ENCODE measurements around the gene PRELP. TPM values are rescaled to one million over a fixed set of nuclear protein-coding genes. Genes with fewer than 3 reads are reported as not detected.
"Not testable (repeated sequence)": the region's sequence is repeated elsewhere in the genome, so short reads cannot be mapped to it uniquely, and the experiment has no call there.

The PRELP gene
- total RNA-seq, 4 donors from 2014 or later = 16.1 to 65.0 (median 20.7) TPM

GRCh38 chr1:203465146-203465798 lies 10.3 kb upstream of the PRELP start:
- peak; percentile 70 to 87 for DNase-seq (ENCODE audit: low spot score in 2 of 2)
- TF ChIP-seq POLR2A (IDR thresholded peaks at IDR 0.05) (no peak), CTCF (IDR thresholded peaks at IDR 0.05) (no peak)
- WGBS, 2 donors = 60 to 63% methylated on average over 11 of the region's 11 CpGs
- no peak overlapping the region for H3K4me3 ChIP-seq (ENCODE audit: low read depth, poor library complexity, severe bottlenecking)
- intact Hi-C loops (cut with DNase I; ENCODE audit: low total_unique reads) = no loop called here

GRCh38 chr1:203465948-203466347 lies 9.7 kb upstream of the PRELP start:
- peak; percentile 82 to 93 for DNase-seq (ENCODE audit: low spot score in 2 of 2)
- H3K4me3 ChIP-seq (ENCODE audit: low read depth, poor library complexity, severe bottlenecking) = no peak overlapping the region
- TF ChIP-seq CTCF (IDR thresholded peaks at IDR 0.05) = no peak
- no peak for TF ChIP-seq POLR2A (IDR thresholded peaks at IDR 0.05)
- intact Hi-C loops (cut with DNase I; ENCODE audit: low total_unique reads) = no loop called here
- 28 to 32% methylated on average over 7 of the region's 7 CpGs for WGBS, 2 donors

- peak in 1 of 2 donors; percentile 84 for DNase-seq (ENCODE audit: low spot score in 2 of 2)
- intact Hi-C loops (cut with DNase I; ENCODE audit: low total_unique reads); H3K4me3 ChIP-seq (ENCODE audit: low read depth, poor library complexity, severe bottlenecking): not testable (repeated sequence)
- 65 to 71% methylated on average over 13 of the region's 13 CpGs for WGBS, 2 donors
Measured at GRCh38 chr1:203466906-203467549, 8.6 kb upstream of the PRELP start.

GRCh38 chr1:203467550-203467921 lies 8.1 kb upstream of the PRELP start:
- TF ChIP-seq CTCF (IDR thresholded peaks at IDR 0.05) (no peak), POLR2A (IDR thresholded peaks at IDR 0.05) (no peak)

GRCh38 chr1:203468326-203468725 lies 7.3 kb upstream of the PRELP start:
- no peak for DNase-seq (ENCODE audit: low spot score in 2 of 2)
- 100% methylated on average over 2 of the region's 2 CpGs for WGBS, 2 donors
- no peak for TF ChIP-seq POLR2A (IDR thresholded peaks at IDR 0.05)
- TF ChIP-seq CTCF (IDR thresholded peaks at IDR 0.05) = no peak
- intact Hi-C loops (cut with DNase I; ENCODE audit: low total_unique reads) = no loop called here
- H3K4me3 ChIP-seq (ENCODE audit: low read depth, poor library complexity, severe bottlenecking) = no peak overlapping the region

More at GRCh38 chr1:203467550-203467921, 8.1 kb upstream of the PRELP start:
- peak; percentile 84 to 96 for DNase-seq (ENCODE audit: low spot score in 2 of 2)
- intact Hi-C loops (cut with DNase I; ENCODE audit: low total_unique reads) = no loop called here
- H3K4me3 ChIP-seq (ENCODE audit: low read depth, poor library complexity, severe bottlenecking) = no peak overlapping the region
- WGBS, 2 donors = 52 to 55% methylated on average over 9 of the region's 9 CpGs

GRCh38 chr1:203470240-203470639 lies 5.4 kb upstream of the PRELP start:
- 62 to 69% methylated on average over 5 of the region's 5 CpGs for WGBS, 2 donors
- intact Hi-C loops (cut with DNase I; ENCODE audit: low total_unique reads) = no loop called here
- no peak overlapping the region for H3K4me3 ChIP-seq (ENCODE audit: low read depth, poor library complexity, severe bottlenecking)
- no peak for DNase-seq (ENCODE audit: low spot score in 2 of 2)
- no peak for TF ChIP-seq POLR2A (IDR thresholded peaks at IDR 0.05)
- TF ChIP-seq CTCF (IDR thresholded peaks at IDR 0.05) = no peak

Data from lower leg skin (tissue), 4 donors.